PC-9 (cell line): ENCODE measurements around the gene SNCAIP. TPM values are rescaled to one million over a fixed set of nuclear protein-coding genes. Genes with fewer than 3 reads are reported as not detected.

Source experiments
- BruUV-seq: library from RNA; stranded (reverse); fragments of 400-500 nt; replicated peaks from 2 replicates; lab custom pipeline; 2021; lab: Mats Ljungman, UMichigan
- CTCF ChIA-PET: fragments of 300-600 bp; sonication (Branson Sonifier 250); formaldehyde crosslinking; loops from one replicate; lab custom pipeline; 2022; ENCODE audit warnings: antibody characterized with exemption; lab: Charles Lee
- POLR2A ChIA-PET: fragments of 300-600 bp; sonication (Branson Sonifier 250); formaldehyde crosslinking; loops from one replicate; lab custom pipeline; 2022; ENCODE audit warnings: antibody characterized with exemption; ENCODE audit not compliant: unreplicated experiment; lab: Charles Lee
- DNase-seq, 2 experiments: peaks; one replicate each; pipeline versions ENCODE4 v3.0.0 to v3.0.0-alpha.2; 2015 to 2022; ENCODE audit warnings: mixed read lengths in 1 of 2
- H2AFZ ChIP-seq: fragments of 200-600 bp; sonication (generic); 2 replicates; pipeline ENCODE4 v1.8.1; 2017; ENCODE audit warnings: antibody characterized with exemption
- H3F3A ChIP-seq: fragments of 200-600 bp; sonication (generic); 2 replicates; pipeline ENCODE4 v1.8.1; 2017; ENCODE audit warnings: antibody characterized with exemption, mild to moderate bottlenecking, low read depth; ENCODE audit not compliant: insufficient read depth
- H3K27ac ChIP-seq: fragments of 200-600 bp; sonication (generic); 2 replicates; pipeline ENCODE4 v1.6.1; 2016; ENCODE audit warnings: mixed run types
- H3K27me3 ChIP-seq: fragments of 200-600 bp; sonication (generic); 2 replicates; pipeline ENCODE4 v1.6.1; 2016; ENCODE audit warnings: low read depth, mixed run types; ENCODE audit not compliant: insufficient read depth
- H3K36me3 ChIP-seq: fragments of 200-600 bp; sonication (generic); 2 replicates; pipeline ENCODE4 v1.6.1; 2016; ENCODE audit warnings: low read depth, mixed run types
- H3K4me1 ChIP-seq: fragments of 200-600 bp; sonication (generic); replicated peaks from 2 replicates; pipeline ENCODE4 v1.6.1; 2016; ENCODE audit warnings: mixed run types; ENCODE audit not compliant: insufficient read depth
- H3K4me2 ChIP-seq: fragments of 200-600 bp; sonication (generic); 2 replicates; pipeline ENCODE4 v1.6.1; 2017; ENCODE audit warnings: mixed run types
- H3K4me3 ChIP-seq: fragments of 200-600 bp; sonication (generic); 2 replicates; pipeline ENCODE4 v1.6.1; 2016; ENCODE audit warnings: mixed run types
- H3K79me2 ChIP-seq: fragments of 200-600 bp; sonication (generic); 2 replicates; pipeline ENCODE4 v1.6.1; 2017; ENCODE audit warnings: low read depth, mixed run types
- H3K9me2 ChIP-seq: fragments of 200-600 bp; sonication (generic); 2 replicates; pipeline ENCODE4 v1.8.1; 2017; ENCODE audit warnings: mild to moderate bottlenecking; ENCODE audit not compliant: insufficient read depth
- H3K9me3 ChIP-seq: fragments of 200-600 bp; sonication (generic); 2 replicates; pipeline ENCODE4 v1.8.1; 2016; ENCODE audit warnings: low read depth; ENCODE audit not compliant: insufficient read depth
- H4K20me1 ChIP-seq: fragments of 200-600 bp; sonication (generic); 2 replicates; pipeline ENCODE4 v1.8.1; 2017; ENCODE audit not compliant: insufficient read depth
- CTCF ChIP-seq: fragments of 200-600 bp; sonication (generic); conservative IDR thresholded peaks from 2 replicates; pipeline ENCODE4 v1.6.1; 2017; ENCODE audit warnings: mixed run types, antibody characterized with exemption, mild to moderate bottlenecking, moderate library complexity
- EZH2 ChIP-seq: fragments of 200-600 bp; sonication (generic); IDR thresholded peaks from 2 replicates; pipeline ENCODE4 v1.8.0; 2017; ENCODE audit warnings: antibody characterized with exemption, low read depth
- intact Hi-C: fragments of 100-400 bp; cut with micrococcal nuclease; formaldehyde crosslinking; loops from one replicate; pipeline ENCODE4 v1.10.0; 2022; ENCODE audit not compliant: unreplicated experiment
- total RNA-seq: library from RNA; stranded (reverse); gene quantifications from 2 replicates; pipeline ENCODE4 v1.2.3, GENCODE V29; 2021

SNCAIP gene
- total RNA-seq, 1 experiment from 2014 or later, result not detected

GRCh38 chr5:122362361-122362760 lies 50.3 kb downstream of the SNCAIP start:
- ChIA-PET CTCF (no interaction called here), POLR2A (no interaction called here)
- H3K27me3 ChIP-seq, result no peaks in the 10 kb centered on the region
- no peaks in the 10 kb centered on the region for H3F3A ChIP-seq
- no peak overlapping the region for H3K4me3 ChIP-seq
- no peak overlapping the region for H3K27ac ChIP-seq
- intact Hi-C loops, result no loop called here
- H3K36me3 ChIP-seq, result no peaks in the 10 kb centered on the region
- no peak for TF ChIP-seq CTCF
- TF ChIP-seq EZH2, result no peak
- no TSS peak for BruUV-seq
- no peaks in the 10 kb centered on the region for H3K9me3 ChIP-seq
- H2AFZ ChIP-seq, result no peak overlapping the region
- no peaks in the 10 kb centered on the region for H3K9me2 ChIP-seq
- DNase-seq, result no peak
- H4K20me1 ChIP-seq, result no peaks in the 10 kb centered on the region
- H3K4me1 ChIP-seq, result no peaks in the 10 kb centered on the region
- H3K4me2 ChIP-seq, result no peak overlapping the region
- H3K79me2 ChIP-seq, result no peaks in the 10 kb centered on the region

GRCh38 chr5:122363623-122364022 lies 51.6 kb downstream of the SNCAIP start:
- H2AFZ ChIP-seq, result no peak overlapping the region
- no peak overlapping the region for H3K27ac ChIP-seq
- no peak for TF ChIP-seq CTCF
- no peak for TF ChIP-seq EZH2
- no peaks in the 10 kb centered on the region for H3F3A ChIP-seq
- no peaks in the 10 kb centered on the region for H4K20me1 ChIP-seq
- H3K36me3 ChIP-seq, result no peaks in the 10 kb centered on the region
- no peak overlapping the region for H3K4me3 ChIP-seq
- POLR2A ChIA-PET, result no interaction called here
- no peak for DNase-seq
- CTCF ChIA-PET, result no interaction called here
- H3K9me3 ChIP-seq, result no peaks in the 10 kb centered on the region
- H3K27me3 ChIP-seq, result no peaks in the 10 kb centered on the region
- no peak overlapping the region for H3K4me2 ChIP-seq
- H3K79me2 ChIP-seq, result no peaks in the 10 kb centered on the region
- no peaks in the 10 kb centered on the region for H3K4me1 ChIP-seq
- no TSS peak for BruUV-seq
- intact Hi-C loops, result no loop called here
- no peaks in the 10 kb centered on the region for H3K9me2 ChIP-seq

GRCh38 chr5:122366501-122366900 lies 54.5 kb downstream of the SNCAIP start:
- H3K4me2 ChIP-seq, result no peak overlapping the region
- intact Hi-C loops, result no loop called here
- no TSS peak for BruUV-seq
- DNase-seq, result no peak
- H2AFZ ChIP-seq, result no peak overlapping the region
- H3K9me3 ChIP-seq, result no peaks in the 10 kb centered on the region
- H3K4me1 ChIP-seq, result no peaks in the 10 kb centered on the region
- H3F3A ChIP-seq, result no peaks in the 10 kb centered on the region
- H3K4me3 ChIP-seq, result no peak overlapping the region
- POLR2A ChIA-PET, result no interaction called here
- TF ChIP-seq EZH2, result no peak
- no peak for TF ChIP-seq CTCF
- no peaks in the 10 kb centered on the region for H3K27me3 ChIP-seq
- CTCF ChIA-PET, result no interaction called here
- no peak overlapping the region for H3K27ac ChIP-seq
- no peaks in the 10 kb centered on the region for H3K79me2 ChIP-seq
- no peaks in the 10 kb centered on the region for H3K9me2 ChIP-seq
- no peaks in the 10 kb centered on the region for H3K36me3 ChIP-seq
- H4K20me1 ChIP-seq, result no peaks in the 10 kb centered on the region
